UCSD-AML1 (cell line): ENCODE data around the gene ITPR1.

Source experiments
- DNase-seq: peaks from one replicate; lab custom pipeline; 2025; ENCODE audit not compliant: unreplicated experiment; lab: John Stamatoyannopoulos, UW

The ITPR1 gene

GRCh38 chr3:4678320-4678719, 185.2 kb downstream of the ITPR1 start:
- DNase-seq, result no peak

DNA sequence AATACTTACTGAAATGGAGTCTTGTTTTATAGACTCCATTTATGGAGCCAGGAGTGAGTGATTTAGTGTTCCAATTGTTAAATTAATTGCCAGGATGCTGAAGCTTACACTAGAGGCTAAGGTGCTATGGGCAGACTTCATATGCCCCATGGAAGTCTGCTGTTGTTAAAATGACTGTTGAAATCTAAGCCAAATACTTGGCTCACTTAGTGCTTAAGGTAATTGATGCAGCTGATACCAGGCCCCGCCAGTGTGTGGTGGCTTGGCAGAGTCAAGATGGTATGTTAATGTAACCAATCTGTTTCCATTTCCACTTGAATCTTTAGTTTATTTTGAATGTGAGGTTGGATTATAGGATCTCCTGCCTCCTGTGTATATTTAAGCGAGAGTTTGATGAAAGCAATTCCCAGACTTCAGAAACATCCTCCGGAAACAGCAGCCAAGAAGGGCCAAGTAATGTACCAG, 187.1 kb downstream of the ITPR1 start:
- DNase-seq, result no peak

DNA sequence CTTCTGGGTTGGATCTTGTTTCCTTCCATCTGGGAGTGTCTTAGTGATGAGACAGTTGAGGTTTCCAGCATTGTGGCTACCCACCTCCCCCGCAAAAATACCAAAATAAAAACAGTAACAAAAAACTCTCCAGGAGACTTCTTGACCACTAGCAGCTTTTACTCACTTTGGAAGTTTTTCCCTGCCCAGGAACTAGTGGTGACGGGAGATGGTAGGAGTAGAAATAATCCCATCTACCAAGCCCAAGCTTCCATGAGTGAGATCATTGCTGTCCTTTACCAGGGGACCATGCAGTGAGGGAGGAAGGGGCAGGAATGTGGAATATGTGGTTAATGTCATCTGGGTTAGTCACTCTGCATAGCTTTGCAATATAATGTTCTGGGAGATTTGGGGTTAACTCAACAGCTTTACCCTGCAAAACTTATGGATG, 187.7 kb downstream of the ITPR1 start:
- no peak for DNase-seq

DNA sequence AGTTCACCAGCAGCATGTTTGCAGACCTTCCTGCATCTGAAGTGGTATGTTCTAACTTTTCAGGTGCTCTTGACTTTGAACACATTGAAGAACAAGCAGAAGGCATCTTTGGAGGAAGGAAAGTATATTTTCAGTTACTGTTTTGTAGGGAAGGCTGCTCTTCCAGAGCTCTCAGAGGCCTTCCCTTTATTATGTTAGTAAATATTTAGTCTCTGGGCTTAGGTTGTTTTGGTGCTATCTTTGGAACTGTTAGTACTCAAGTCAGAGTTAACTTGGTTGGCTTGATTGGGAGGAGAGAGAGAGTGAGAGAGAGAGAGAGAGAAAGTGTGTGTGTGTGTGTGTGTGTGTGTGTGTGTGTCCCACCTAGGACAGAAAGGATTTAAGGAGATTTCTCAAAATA, 188.2 kb downstream of the ITPR1 start:
- no peak for DNase-seq

GRCh38 chr3:4684117-4684516, 191.0 kb downstream of the ITPR1 start:
- no peak for DNase-seq

DNA sequence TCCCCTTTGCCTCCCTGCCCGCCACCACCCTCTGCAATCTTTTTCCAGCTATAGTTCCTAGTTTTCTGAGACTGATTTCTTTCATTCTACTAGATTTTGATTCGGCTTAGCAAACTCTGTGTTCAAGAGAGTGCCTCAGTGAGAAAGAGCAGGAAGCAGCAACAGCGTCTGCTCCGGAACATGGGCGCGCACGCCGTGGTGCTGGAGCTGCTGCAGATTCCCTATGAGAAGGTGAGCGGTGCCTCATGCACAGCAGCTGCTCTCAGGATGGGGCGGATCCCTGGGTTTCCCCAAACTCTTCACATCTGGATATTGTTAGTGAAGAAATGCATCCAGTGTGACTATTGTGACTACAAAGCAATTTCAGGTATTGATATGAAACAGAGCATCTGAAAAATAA, 191.8 kb downstream of the ITPR1 start:
- DNase-seq, result no peak

GRCh38 chr3:4685673-4686345, 192.7 kb downstream of the ITPR1 start:
- DNase-seq, result no peak

- DNase-seq, result no peak
Observed at GRCh38 chr3:4686619-4687018, 193.5 kb downstream of the ITPR1 start.

DNA sequence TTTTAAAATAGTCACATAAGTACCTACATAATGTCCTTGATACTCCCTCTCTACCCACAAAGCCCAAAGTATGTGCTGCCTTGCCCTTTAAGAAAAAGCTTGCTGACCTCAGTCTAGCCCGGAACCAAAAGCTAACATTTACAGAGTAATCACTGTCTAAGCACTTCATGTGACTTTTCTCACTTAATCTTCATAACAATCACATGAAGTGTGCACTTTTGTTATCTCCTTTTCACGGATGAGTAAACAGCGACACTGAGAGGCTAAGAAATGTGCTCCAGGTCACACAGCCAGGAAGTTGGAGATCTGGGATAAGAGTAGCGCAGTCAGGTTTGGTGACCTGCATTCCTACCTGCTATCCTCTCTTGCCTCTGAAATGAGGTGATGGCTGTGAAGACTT, 194.0 kb downstream of the ITPR1 start:
- DNase-seq, result no peak

- DNase-seq, result no peak
Observed at GRCh38 chr3:4687596-4687995, 194.4 kb downstream of the ITPR1 start.

GRCh38 chr3:4688411-4688810, 195.3 kb downstream of the ITPR1 start:
- no peak for DNase-seq

- DNase-seq, result no peak
Observed at GRCh38 chr3:4689021-4689420, 195.9 kb downstream of the ITPR1 start.

GRCh38 chr3:4690277-4690676, 197.1 kb downstream of the ITPR1 start:
- no peak for DNase-seq

DNA sequence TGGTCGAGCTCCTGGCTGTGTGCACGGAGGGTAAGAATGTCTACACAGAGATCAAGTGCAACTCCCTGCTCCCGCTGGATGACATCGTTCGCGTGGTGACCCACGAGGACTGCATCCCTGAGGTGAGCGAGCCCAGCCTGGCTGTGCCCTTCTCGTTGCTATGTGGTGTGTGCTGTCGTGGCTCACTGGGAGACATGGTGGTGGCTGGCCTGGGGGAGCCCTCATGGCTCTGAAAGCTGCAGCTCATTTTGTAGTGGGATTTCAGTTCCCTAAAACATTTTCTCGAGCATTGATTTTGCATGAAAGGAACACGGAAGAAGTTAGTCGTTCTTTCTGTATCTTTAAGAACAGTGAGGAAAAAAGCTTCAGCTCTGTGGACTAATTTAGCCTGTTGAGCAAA, 200.5 kb downstream of the ITPR1 start:
- no peak for DNase-seq

DNA sequence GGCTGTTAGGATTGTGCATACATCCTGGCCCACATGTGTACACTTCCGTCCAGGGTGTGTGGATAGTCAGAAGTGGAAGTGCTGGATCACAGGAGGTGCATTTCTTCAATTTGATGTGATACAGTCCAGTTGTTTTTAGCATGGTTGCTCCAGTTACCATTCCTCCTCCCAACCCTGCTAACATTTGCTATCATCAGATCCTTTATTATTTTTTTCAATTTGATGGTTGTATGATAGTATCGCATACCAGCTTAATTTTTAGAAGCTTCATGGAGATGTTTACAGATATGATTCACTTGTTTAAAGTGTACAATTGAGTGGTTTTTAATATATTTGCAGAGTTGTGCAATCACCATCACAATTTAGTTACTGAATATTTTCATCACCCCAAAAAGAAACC, 202.7 kb downstream of the ITPR1 start:
- no peak for DNase-seq

DNA sequence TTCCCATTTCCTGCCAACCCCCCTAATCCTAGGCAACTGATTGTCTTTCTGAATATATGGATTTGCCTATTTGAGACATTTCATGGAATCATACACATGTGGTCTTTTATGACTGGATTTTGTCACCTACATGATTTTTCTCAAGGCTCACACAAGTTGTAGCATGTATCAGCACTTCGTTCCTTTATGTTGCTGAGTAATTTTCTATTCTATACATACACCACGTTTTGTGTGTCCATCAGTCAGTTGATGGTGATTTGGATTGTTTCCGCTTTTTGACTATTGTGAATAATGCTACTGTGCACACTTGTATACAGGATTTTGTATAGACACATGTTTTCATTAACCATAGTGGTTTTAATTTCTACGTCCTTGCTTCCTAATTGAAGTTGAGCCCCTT, 203.1 kb downstream of the ITPR1 start:
- DNase-seq, result no peak

DNA sequence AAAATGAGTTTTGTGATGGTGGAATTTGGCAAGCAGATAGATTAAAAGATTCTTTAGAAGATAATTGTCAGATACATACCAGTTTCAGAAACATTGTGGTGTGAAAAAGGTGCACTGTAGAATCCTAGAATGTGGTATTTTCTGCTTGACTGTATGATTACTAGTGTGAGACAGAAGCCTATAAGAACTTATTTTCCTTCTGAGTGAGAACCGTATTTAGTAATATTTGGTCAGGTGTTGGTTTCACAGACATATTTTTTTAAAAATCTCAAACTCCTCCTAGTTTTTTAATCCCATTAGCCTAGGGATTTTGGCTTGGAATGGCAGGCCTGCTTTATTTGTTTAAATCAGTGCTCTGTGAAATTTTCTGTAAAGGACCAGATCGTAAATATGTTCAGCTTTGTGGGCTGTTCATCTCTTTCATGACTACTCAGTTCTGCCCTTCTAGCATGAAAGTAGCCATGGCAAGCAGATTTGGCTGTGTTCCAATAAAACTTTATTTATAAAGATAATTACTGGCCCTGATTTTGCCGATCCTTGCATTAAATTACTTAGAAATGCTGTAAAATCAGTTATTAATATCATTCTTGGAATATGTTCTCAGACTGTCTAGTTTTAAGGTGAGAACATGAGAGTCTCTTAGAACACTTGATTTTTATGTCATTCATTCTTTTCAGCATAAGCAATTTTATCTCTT, 205.1 kb downstream of the ITPR1 start:
- no peak for DNase-seq

- DNase-seq, result no peak
Observed at GRCh38 chr3:4703054-4703480, 209.9 kb downstream of the ITPR1 start.

DNA sequence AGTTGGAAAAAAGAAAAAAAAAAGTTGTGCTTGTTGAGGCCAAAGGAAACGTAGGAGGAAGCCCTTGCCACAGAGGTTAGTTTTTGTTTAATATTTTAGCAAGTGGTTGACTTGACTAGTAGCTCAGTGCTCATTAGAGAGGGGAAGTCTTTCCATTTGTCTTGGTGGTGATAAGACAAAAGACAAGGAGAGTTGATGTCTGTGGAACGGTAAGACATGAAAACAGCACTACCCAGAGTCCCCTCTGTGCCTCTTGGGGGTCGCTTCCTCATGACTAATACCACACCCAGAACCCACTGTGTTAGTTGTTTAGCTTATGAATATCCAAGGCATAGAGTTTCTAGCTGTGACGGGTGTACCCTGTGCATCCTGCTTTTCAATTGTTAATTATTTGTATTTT, 211.4 kb downstream of the ITPR1 start:
- DNase-seq, result no peak

DNA sequence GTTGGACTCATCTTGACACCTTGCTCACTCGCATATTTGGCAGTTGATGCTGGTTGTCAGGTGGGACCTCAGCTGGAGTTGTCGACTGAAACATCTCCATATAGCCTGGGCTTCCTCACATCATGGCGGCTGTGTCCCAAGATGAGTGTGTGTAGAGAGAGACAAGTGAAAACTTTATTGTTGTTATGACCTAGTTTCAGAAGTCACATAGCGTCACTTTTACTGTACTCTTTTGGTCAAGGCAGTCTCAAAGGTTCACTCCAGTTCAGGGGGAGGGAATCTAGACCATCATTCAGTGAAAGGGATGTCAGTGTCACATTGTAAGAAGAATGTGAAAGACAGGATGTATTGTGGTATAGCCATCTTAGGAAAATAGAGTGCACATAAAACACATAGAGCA, 214.2 kb downstream of the ITPR1 start:
- DNase-seq, result no peak

GRCh38 chr3:4708230-4708629, 215.1 kb downstream of the ITPR1 start:
- DNase-seq, result no peak

DNA sequence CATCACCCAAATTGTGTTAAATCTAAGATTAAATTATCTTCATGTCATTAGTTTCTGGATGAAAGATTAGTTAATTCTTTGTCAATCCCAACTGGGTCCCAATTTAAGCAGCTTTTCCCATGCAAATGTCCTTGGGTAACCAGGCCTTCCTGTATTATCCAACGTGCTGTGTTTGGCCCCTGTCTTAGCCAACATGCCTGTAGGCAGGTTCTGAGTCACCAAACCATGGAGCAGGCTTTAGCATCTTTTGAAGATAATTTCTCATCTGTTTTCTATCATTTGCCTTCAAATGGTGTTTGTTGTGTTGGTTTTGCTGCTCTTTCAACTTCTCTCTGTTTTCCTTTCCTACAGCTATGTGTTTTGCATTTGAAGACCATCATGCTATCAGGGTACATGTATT, 216.2 kb downstream of the ITPR1 start:
- no peak for DNase-seq

DNA sequence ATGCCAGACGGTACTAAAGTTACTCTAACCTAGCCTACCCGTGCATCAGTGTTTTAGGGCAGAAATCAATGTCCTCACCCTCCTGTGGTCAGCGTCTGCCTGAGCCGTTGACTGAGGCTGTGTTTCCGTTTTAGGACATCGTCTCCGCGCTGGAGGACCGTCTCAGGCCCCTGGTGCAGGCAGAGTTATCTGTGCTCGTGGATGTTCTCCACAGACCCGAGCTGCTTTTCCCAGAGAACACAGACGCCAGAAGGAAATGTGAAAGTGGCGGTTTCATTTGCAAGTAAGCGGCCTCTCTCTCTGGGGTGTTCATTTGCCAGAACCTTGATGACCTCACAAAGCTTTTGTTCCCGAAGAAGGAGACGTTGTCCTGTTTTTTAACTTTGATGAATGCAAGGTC, 217.0 kb downstream of the ITPR1 start:
- no peak for DNase-seq
